NCI-H2227 treated with DMSO at 0.1 percent for 48 hours (cell line): Measurements from ENCODE around the gene KRTAP29-1.
"Not testable (repeated sequence)": the region's sequence is repeated elsewhere in the genome, so short reads cannot be mapped to it uniquely, and the experiment has no call there.

ENCODE experiments used
- DNase-seq: peaks from one replicate; lab custom pipeline; 2025; lab: John Stamatoyannopoulos, UW

KRTAP29-1 gene

DNA sequence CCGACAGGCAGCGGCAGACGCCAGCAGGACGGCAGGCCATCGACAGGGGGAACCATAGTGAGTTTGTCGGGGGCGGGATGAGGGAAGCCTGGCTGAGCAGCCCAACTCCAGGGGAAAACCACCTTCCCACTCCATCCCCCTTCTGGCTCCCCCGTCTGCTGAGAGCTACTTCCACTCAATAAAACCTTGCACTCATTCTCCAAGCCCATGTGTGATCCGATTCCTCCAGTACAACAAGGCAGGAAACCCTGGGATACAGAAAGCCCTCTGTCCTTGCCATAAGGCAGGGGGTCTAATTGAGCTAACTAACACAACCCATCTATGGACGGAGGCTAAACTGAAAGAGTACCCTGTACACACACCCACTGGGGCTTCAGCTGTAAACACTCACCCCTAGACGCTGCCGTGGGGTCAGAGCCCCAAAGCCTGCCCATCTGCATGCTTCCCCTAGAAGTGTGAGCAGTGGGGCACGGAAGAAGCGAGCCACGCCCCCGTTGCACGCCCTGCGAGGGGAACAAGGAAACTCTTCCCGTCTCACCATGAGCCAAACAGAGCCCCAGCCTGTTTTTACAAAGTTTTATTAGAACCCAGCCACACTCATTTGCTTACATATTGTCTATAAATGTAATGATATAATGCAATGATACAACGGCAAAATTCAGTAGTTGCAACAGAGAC, 4.1 kb downstream of the KRTAP29-1 start:
- no peak for DNase-seq

DNA sequence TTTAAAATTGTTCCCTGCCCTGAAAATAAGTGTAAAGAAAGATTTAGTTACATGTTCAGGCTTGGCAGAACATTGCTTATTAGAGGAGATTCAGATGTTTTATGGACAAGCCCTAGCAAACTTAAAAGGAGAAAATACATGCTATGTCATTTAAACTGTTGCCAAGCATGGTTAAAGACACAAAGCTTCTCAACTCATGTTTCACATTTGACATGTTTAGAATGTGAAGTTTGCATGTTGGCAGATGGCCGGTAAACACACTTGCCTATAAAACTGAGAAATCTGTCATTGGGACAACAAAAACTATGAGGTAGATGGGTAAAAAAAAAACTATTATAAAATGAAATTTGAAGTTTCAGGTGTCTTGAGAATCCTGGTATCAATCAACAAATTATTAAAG, 5.8 kb downstream of the KRTAP29-1 start:
- no peak for DNase-seq

DNA sequence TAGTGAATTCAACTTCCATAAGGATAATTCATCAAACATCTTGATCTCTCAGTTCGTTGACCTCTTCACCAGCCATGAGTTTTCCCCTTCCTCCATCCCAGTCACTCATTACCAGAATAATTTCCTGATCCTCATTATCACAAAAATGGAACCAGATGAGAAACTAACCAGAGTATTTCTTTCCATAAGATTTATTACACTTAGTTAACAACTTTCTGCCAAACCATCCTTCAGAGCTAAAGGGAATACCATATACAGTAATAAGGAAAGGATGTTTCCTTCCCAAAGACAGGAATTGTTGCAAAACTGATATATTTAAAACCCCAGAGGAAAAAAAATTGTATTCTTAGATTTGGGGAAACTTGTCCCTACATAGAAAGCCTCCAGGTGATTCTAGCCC, 8.6 kb downstream of the KRTAP29-1 start:
- no peak for DNase-seq

DNA sequence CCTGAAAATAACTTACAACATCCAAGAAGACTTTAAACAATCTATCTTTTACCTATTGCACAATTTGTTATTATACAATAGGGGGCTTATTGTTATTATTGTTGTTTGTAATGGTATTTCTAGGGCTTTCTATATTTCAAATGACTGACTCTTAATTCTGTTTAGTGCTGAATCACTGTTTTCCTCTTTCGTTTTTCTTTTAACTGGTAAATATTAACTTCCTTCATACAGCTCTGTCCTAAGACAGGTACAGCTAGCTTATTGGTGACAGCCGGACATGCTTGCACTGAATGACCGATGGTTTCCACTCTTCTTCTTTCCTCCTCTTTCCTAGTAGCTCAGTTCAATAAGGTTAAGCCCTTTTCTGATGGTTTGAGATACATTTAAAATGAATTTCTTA, 15.6 kb downstream of the KRTAP29-1 start:
- DNase-seq = no peak

DNA sequence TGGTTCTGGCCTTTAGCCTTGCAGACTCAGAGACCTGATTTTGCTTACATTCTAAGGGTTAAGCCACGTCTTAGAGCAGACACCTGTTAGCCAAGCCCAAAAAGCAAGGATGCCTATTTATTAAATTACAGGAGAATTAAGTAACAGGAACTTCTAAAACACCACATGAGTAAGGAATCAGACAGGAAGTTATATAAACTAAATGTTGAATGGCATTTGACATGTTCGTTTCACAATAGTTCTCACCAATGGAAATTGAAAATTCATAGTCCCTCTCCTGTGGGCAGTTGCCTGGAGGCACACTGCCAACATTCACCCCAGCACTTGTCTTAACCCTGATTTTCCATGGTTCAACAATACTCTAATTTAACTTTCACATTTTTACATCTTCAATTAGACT, 18.1 kb downstream of the KRTAP29-1 start:
- no peak for DNase-seq

DNA sequence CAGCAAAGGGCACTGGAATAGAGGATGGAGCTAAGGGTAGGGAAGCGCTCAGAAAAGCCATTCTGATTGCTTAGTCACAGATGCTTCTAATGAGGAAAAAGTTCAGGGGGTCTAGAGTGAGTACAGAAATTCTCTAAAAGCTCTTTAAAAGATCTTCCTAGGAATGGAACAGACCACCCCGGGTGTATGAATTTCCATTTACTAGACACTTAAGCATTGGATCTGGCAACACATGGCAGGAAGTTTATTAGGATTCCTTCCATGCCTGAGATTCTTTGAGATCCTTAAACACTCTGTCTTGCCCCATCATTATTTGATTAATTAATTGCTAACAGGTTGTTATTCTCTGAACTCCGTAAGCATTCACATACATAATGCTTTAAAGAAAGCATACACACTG, 18.6 kb downstream of the KRTAP29-1 start:
- no peak for DNase-seq

DNA sequence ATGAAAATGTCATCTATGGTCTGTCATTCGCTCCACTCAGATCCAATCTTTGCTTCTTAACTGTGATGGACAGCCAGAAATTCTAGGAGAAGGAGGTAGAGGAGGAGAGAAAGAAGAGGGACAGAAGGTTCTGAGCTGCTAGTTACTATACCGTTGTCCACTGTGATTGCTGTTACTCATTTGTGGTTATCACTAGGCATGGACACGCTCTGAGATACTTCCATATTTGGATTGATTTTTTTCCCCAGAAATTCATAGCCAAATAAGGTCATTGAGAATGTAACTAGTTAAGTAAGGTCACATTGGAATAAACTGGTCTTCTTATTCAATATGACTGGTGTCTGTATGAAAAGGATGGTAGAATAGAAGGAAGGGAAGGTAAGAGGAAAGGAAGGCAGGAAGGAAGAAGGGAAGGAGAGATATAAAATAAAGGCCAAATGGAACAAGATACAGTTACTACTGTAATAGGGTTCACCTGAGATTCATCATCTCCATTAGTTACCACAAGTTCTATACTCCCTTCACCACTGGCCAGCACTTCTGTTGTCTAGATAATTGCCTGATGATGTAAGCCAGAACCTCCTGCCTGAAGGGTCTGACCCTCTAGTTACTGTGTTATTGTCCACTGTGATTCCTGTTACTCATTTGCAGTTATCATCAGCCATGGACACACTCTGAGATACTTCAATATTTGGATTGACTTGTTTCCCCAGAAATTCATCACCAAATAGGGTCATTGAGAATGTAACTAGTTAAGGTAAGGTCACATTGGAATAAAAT, 24.3 kb downstream of the KRTAP29-1 start:
- no peak for DNase-seq

DNA sequence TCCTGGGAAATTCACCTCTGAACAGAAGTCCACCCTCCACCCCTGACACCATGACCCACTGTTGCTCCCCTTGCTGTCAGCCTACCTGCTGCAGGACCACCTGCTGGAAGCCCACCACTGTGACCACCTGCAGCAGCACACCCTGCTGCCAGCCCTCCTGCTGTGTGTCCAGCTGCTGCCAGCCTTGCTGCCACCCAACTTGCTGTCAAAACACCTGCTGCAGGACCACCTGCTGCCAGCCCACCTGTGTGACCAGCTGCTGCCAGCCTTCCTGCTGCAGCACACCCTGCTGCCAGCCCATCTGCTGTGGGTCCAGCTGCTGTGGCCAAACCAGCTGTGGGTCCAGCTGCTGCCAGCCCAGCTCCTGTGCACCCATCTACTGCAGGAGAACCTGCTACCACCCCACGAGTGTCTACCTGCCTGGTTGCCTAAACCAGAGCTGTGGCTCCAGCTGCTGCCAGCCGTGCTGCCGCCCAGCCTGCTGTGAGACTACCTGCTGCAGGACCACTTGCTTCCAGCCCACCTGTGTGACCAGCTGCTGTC, 26.9 kb downstream of the KRTAP29-1 start, which contains the start of gene KRTAP9-7:
TSS of gene KRTAP9-7 (plus strand) at position 51 of the 543 bp plus-strand sequence. CDS start at position 51, 0 bp downstream.
- DNase-seq = not testable (repeated sequence)

DNA sequence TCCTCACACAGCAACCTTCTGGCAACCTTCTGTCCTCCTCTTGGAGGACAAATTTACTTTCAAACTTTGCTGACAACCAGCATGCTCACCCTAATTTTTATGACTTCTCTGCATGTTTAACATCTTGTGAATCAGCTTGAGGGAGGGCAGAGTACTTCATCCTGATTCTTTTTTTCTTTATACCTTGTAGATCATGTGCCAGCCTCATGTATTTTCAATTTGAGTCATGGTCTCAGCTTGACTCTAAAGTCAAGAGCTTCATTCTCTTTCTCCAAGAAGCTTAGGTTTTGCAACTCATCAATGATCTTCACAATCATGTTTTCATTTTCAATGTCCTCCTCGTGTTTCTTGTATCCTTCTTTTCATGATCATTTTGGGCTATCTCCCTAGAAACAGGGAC, 30.8 kb downstream of the KRTAP29-1 start:
- DNase-seq = no peak

DNA sequence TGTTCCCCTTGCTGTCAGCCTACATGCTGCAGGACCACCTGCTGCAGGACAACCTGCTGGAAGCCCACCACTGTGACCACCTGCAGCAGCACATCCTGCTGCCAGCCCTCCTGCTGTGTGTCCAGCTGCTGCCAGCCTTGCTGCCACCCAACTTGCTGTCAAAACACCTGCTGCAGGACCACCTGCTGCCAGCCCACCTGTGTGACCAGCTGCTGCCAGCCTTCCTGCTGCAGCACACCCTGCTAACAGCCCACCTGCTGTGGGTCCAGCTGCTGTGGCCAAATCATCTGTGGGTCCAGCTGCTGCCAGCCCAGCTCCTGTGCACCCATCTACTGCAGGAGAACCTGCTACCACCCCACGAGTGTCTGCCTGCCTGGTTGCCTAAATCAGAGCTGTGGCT, 31.3 kb downstream of the KRTAP29-1 start:
- DNase-seq = not testable (repeated sequence)

DNA sequence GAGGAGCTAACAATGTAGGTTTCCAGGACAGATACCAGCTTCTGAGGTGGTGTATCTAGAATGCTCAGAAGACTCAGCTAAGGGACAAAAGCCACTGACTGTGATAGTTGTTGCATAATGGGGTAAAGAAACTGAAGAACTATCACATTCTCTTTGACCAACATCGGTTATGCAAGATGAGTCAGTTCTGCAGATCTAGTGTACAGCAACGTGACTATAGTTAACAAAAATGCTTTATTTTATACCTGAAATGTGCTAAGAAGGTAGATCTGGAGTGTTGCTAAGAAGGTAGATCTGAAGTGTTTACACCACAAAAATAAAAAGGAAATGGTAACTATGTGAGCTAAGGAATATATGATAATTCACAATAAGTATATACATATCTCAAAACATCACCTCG, 34.9 kb downstream of the KRTAP29-1 start:
- DNase-seq = no peak

DNA sequence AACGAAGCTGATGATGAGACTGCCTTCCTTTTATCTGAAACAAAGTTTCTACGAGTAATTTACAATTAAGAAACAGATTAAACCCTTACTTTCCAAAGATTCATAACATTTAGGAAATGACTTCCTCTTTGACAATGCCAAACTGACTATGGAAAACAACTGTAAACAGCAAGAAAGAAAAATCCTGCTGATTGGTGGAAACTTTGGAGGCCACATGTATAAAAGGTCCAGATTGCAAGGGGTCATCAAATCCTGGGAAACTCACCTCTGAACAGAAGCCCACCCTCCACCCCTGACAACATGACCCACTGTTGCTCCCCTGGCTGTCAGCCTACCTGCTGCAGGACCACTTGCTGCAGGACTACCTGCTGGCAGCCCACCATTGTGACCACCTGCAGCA, 37.6 kb downstream of the KRTAP29-1 start, which contains the start of gene KRTAP9-6:
TSS of gene KRTAP9-6 (plus strand) at position 301 of the 400 bp plus-strand sequence. CDS start at position 301, 0 bp downstream.
- DNase-seq = no peak

DNA sequence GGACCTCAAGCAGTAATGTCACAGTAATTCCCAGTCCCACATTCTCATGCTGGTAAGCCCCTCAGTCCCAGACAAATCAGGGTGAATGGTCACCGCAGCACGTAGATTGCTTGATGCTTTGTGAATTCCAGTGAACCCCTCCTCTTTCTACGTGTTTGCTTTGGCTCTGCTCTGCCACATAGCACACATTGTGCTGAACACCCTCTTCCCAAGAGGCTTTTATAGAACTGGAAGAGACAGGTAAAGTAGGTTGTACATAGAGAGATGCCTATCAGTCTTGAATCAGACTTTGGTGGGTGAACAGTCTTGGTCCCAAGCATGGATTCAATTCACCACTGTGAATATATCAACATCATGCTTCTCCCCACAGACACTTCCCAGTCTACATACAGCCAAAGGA, 38.1 kb downstream of the KRTAP29-1 start:
- DNase-seq = no peak

DNA sequence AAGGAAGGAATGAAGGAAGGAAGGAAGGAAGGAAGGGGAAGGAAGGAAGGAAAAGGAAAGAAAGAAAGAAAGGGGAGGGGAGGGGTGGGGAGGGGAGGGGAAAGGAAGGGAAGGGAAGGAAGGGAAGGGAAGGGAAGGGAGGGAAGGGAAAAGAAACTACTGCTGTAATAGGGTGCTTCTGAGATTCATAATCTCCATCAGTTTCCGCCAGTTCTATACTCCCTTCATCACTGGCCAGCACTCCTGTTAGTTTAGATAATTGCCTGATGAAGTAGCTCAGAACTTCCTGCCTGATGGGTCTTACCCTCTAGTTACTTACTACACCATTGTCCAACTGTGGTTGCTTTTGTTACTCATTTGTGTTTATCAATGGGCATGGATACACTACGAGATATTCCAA, 39.4 kb downstream of the KRTAP29-1 start:
- no peak for DNase-seq

DNA sequence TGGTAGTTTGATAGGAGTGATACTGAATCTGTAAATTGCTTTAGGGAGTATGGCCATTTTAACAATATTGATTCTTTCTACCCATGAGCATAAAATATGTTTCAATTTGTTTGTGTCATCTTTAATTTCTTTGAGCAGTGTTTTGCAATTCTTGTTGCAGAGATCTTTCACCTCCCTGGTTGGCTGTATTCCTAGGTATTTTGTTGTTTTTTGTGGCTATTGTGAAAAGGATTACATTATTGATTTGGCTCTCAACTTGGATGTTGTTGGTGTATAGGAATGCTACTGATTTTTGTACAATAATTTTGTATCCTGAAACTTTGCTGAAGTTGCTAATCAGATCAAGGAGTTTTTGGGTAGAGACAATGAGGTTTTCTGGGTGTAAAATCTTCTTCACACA, 44.2 kb downstream of the KRTAP29-1 start:
- no peak for DNase-seq

DNA sequence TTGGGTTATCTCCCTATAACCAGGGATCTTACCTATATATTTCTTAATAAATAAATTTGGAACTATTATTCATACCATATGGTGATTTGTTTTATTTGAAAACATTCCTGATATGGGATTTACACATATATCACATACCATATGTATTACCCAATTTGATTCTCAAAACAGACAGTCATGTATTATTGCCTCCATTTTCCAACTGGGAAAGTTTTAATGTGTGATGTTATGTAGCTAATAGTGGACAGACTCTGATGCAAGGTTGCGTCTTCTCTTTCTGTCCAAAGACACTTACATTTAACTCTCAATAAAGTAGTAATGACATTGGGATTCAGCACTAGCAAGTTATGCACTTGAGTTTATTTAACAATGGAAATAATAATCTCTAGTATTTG, 46.4 kb downstream of the KRTAP29-1 start:
- DNase-seq = no peak

DNA sequence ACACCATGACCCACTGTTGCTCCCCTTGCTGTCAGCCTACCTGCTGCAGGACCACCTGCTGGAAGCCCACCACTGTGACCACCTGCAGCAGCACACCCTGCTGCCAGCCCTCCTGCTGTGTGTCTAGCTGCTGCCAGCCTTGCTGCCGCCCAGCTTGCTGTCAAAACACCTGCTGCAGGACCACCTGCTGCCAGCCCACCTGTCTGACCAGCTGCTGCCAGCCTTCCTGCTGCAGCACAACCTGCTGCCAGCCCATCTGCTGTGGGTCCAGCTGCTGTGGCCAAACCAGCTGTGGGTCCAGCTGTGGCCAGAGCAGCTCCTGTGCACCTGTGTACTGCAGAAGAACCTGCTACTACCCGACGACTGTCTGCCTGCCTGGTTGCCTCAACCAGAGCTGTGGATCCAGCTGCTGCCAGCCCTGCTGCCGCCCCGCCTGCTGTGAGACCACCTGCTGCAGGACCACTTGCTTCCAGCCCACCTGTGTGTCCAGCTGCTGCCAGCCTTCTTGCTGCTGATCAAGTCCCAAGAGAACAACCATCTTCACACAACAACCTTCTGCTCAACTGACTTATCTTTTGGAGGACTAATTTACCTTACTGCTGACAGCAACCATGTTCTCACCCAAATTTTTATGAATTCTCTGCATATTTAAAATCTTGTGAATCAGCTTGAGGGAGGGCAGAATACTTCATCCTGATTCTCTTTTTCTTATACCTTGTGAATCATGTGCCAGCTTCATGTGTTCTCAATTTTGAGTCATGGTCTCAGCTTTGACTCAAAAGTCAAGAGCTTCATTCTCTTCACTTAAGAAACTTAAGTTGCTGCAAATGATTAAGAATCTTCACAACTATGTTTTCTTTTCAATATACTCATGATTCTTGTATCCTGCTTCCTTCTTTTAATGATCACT, 47.0 kb downstream of the KRTAP29-1 start, which contains the start of gene KRTAP9-9:
TSS of gene KRTAP9-9 (plus strand) at position 4 of the 910 bp plus-strand sequence.
- not testable (repeated sequence) for DNase-seq

DNA sequence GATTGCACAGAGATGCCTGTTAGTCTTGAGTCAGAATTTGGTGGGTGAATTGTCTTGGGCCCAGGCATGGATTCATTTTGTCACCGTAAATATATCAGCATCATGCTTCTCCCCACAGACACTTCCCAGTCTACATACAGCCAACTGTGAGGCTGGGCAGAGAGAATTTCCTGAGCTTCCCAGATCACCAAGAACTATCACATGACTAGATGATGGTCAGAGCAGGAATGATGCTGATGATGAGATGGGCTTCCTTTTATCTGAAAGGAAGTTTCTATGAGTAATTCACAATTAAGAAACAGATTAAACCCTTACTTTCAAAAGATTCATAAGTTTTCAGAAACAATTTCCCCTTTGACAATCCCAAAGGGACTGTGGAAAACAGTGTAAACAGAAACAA, 47.8 kb downstream of the KRTAP29-1 start:
- no peak for DNase-seq
